Left lobe of liver (tissue), 2 donors: Measurements from ENCODE around the gene VIPR2. TPM values are rescaled to one million over a fixed set of nuclear protein-coding genes. Genes with fewer than 3 reads are reported as not detected.

Experiments
- ATAC-seq: fragments of 200-7000 bp; cut with Tn5 transposase; one replicate; pipeline ENCODE4 v1.9.1; 2020; ENCODE audit warnings: mild to moderate bottlenecking, moderate library complexity
- DNase-seq: peaks from one replicate; pipeline ENCODE4 v3.0.0-alpha.2; 2020; ENCODE audit warnings: low spot score
- total RNA-seq: library from RNA; stranded (reverse); gene quantifications from one replicate; pipeline ENCODE4 v1.2.1, GENCODE V29; 2021
- donor health status: DM: no; HTN: no; CAD: no; lungs with moderate emphysema.
- donor health status: DM: no; HTN: yes; CAD: no.

The VIPR2 gene
- total RNA-seq, 1 donor from 2014 or later = 0.28 TPM

DNA sequence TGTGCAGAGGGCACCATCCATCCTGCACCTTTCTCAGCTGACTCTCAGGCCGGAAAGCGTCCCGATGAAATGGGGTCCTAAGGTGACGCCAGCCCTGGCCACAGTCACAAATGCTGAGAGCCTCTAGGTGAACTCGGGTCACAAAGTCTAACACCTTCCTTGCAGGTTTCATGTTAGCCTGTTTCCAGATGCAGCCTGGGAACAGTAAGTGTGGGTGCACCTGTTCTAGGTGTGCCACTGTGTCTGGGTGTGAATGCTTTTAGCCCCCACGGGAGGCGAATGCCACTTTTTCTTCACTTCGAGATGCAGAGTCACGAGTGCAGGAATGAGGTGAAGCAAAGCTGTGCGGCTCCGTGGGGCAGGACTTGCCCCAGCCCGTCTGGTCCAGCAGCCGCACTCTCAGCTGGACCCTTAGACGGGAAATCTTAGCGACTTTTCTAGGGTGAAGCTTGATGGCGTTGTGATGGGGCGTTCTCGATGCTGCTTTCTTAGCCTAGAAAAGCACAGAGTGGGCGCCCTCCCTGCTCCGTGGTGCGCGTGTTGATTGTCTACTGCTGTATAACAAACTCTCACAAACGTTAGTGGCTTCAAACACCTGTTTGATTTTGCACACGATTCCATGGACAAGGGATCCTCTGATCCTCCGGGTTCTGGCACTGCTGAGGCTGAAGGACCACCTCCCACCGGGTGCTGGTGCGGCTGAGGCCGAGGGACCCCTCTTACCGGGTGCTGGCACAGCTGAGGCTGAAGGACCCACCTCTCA is 13.6 kb upstream of the VIPR2 start:
- DNase-seq (no peak), ATAC-seq (no peak)

DNA sequence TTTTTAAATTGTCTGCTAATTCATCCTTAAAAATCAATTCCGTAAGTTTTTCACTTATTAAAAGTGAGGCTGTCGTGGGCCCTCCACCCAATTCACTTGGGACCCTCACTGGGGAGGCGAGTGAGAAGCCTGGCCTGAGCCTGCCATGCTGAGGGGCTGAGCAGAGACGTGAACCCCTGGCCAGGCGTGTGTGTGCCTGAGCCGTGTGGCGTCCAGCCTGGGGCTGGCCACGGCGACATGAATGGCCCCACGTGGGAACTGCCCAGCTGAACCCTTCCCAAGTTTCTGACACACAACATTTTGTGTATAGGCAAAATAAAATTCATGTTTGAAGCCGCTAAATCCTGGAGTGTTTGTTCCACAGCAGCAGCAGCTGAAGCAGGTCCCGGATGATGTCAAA is 13.0 kb upstream of the VIPR2 start:
- ATAC-seq (no peak), DNase-seq (no peak)

DNA sequence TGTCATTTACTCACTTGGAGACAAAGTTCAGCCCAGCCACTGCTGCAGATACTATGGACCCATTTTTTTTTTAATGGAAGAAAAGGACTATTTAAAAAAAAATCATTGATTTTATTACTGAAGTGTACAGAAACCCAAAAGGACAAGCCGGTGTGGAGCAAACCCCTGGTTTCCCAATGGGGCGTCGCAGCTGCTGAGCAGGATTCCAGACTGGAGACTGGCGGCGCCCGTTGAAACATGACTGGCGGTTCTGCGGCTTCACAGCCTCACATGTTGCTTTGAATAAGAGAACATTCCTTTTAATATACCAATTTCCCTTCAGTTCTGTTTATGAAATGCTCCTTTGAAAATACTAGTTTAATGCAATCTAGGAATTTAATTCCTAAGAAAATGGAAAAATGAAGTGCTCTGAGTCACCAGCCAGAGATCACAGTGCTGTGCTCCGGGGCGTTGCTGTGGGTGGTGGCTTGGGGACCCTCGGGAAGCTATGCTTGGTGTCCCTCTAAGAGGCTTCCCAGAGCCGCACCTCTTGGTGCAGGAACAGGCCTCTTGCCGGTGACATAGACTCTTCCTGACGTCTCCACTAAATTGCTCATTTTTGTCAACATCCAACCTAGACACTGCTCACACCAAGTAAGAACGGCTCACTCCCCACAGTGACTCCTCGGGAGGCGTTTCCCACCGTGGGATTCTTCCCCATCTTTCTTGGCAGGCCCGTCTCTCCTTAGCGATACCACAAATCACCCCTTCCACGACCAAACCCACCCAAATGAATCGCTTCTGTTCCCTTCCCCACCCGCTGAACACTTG is 12.0 kb upstream of the VIPR2 start:
- DNase-seq (no peak), ATAC-seq (no peak)

DNA sequence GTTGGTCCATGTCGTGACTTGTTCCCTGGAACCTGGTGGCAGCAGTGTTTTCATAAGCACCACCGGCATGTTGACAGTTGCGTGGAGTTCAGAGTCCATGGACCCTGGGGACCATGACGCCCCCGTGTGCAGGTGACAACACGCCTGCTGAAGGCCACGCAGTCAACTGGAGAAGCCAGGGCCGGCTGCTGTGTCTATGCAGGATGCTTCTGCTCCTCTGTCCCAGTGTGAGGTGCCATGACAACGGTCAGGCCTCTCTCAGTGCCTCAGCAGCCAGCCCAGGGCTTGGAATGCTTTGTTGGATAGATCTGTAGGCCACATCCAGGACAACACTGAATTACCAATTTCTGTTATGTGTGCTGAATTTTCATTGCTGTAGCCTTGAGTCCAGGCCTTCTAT is 10.7 kb upstream of the VIPR2 start:
- DNase-seq = no peak
- peak; percentile 22 for ATAC-seq

DNA sequence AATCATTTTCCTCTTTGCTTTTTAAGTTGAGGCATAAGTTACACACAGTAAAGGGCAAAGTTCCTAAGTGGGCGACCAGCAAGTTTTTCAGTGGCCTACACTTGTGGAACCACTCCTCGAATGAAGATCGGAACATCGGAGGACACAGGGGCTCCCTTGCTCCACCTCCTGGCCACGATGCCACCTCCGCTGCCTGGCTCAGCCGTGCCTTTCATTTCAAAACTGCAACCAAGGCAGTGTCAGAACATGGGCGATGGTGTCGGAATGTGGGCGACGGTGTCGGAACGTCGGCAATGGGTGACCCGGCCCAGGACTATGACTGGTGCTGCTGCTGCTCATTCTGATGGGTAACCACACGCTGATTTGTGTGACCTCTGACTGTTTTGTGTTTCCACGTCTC is 9.6 kb upstream of the VIPR2 start:
- no peak for ATAC-seq
- DNase-seq = no peak

DNA sequence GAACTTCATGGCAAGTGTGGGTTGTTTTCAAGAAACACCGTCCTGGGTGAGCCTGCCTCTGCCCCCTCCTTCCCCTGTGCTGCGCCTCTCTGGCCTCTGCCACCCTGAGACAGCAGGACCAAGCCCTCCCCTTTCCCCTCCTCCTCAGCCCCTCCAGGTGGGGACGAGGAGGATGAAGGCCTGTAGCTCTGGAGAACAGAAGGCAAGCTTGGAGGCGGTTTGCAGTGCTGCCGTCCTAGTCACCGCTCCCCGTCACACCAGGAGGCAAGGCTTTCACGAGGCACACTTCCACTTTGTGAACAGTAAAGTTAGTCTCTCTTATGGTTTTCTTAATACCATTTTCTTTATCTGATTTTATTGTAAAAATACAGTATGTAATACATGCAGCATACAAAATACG is 8.8 kb upstream of the VIPR2 start:
- no peak for ATAC-seq
- DNase-seq = no peak

DNA sequence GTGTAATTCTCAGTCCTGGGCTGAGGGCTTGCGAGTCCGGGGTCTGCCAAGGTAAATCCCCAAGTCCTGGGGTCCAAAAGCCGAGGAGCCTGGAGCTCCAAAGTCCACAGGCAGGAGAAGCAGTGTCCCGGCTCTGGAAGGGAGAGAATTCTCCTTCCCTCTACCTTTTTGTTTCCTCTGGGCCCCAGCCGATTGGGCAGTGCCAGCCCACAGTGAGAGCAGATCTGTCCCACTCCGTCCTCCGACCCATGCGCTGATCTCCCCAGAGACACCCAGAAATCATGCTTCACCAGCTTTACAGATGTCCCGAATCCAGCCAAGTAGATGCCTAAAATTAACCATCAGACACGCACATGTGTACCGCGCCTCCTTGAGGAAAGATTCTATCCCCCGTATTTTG is 8.1 kb upstream of the VIPR2 start:
- no peak for ATAC-seq
- no peak for DNase-seq

DNA sequence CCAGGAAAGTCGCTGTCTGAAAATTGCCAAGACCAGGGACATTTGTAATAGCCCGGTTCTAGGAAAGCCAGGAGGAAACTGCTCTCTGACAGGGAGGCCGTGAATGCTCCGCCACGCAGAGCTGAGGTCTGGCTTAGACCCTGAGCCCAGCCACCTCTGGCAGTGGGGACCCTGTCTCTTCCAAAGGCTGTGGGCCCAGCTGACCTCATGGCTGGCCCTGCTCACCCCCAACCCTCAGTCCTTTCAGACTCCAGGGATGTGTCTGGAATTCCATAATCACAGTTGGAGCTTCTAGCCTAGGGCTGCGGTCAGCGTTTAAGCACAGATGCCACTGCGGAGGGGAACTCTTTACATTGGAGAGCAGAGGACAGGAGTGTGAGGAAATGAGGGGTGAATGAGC is 6.6 kb upstream of the VIPR2 start:
- DNase-seq (no peak), ATAC-seq (no peak)

DNA sequence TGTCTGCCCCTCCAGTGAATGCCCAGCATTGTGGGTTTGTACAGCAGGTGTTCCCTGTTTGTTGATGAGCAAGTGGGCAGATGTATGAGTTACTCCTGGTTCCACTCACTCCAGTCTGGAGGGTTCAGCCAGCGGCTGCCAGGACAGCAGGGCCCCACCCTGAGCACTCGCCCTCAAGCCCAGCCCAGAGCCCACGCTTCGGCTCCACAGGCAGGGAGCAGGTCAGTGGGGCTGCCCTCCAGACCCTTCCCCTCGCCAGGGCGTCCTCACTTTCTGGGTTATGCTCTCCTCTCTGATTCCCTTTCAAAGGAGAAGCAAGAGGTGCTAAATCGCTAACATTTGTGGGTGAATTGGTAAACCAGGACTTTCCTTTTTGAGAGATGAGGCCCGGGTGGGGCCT is 4.8 kb upstream of the VIPR2 start:
- no peak for DNase-seq
- ATAC-seq = no peak

DNA sequence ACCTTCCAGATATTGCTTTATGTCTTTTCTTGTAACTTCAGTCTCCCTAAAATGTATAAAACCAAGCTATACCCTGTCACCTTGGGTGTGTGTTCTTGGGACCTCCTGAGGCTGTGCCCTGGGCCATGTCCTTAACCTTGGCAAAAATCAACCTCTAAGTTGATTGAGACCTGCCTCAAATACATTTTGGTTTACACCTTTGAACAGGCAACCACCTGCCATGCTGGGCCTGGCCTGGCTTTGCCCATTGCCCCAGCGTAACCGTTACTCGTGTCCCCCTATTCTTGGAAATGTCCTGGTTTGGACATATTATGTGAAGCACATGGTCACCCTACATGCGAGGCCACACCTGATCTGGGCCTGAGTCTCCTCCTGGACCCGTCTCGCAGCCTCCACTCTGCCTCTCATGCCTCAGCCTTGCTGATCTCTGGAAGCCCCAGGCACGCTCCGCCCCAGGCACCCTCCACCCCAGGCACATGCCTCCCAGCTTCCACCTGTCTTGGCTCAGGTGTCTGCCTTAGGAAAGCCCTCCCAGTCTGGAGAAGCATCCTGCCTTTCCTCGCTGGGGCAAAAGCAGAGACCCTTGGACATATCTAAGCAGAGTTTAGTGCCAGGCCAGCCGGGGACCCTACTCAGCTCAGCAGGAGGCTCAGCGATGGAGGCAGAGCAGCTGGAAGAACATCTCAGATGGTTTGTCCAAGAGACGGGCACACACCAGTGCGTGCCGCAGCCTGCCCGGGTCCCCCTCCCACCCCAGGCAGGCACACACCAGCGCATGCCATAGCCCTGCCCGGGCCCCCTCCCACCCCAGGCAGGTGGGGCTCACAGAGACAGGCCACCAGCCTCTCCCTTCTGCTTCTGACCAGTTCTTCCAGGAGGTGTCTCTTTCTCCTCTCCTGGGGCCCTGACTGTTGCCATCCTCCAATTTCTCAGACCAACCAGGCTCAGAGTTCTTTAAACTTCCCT is 4.0 kb upstream of the VIPR2 start:
- no peak for ATAC-seq
- no peak for DNase-seq

DNA sequence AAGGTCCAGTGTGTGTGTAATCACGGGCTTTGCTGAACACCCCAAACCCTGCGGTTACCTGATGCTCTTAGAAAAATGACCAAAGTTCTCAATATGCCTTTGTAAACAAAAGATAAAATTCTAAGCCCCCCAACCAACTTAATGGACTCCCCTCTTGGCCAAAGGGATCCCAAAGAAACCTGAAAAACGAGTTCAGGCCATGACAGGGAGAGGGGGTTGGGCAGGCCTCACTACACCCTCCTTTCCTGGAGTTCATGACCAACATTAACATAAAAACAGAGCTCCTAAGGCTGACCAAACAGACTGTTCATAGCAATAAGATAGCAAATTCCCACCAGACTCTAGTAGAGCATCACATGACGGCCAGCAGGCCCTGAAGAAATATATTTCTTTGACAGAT is 3.0 kb upstream of the VIPR2 start:
- ATAC-seq (no peak), DNase-seq (no peak)

DNA sequence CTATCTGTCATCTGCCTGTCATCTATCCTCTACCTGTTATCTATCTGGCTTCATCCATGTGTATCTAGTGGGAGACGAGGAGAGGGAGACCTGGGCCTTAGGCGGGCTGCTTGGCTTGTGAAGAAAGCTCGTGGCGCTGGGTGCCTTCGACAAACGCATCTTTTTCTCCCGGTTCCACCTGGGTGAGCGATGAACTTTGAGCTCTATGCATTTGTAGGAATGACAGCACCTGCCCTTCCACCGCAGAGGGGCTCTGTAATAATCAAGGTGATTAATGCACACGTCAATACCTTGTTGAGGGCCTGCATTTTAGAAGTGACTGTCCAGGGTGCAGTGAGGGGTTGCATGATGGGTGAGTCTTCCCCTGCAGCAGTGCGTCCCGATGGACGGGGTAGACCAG is 2.6 kb upstream of the VIPR2 start:
- DNase-seq = no peak
- ATAC-seq = no peak

DNA sequence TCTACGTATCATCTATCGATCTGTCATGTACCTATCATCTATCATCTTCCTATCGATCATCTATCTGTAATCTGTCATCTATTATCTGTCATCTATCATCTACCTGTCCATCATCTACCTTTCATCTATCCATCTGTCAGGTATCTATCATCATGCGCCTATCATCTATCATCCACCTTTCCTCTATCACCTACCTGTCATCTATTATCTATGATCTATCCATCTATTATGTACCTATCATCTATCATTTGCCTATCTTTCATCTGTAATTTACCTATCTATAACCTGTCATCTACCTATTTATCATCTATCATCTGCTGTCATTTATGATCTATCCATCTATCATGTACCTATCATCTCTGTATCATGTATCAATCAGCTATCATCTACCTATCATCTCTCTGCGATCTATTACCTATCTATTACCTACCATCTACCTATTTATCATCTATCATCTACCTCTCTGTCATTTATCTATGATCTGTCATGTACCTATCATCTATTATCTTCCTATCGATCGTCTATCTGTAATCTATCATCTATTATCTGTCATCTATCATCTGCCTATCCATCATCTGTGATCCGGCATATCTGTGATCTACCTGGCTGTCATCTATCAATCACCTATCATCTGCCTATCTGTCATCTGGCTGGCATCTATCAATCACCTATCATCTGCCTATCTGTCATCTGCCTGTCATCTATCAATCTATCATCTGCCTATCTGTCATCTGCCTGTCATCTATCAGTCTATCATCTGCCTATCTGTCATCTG is 1.6 kb upstream of the VIPR2 start:
- DNase-seq = no peak
- no peak for ATAC-seq

DNA sequence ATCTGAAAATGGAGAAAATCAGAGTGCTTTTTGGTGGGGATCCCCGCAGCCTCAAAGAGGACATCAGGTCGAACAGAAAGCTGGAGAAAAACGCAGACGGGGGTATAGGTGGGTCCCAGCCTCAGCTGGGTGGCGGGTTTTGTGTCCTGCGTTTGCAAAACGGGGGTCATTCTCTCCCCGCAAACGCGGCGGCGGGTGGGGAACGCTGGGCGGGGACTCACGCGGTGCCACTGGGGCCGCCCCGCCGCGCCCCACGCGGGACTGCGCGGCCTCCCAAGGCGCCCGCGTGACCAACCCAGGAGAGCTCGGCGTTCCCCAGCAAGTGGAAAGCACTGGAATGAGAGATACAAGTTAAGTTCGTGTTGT is 806 bp upstream of the VIPR2 start:
- no peak for ATAC-seq

DNA sequence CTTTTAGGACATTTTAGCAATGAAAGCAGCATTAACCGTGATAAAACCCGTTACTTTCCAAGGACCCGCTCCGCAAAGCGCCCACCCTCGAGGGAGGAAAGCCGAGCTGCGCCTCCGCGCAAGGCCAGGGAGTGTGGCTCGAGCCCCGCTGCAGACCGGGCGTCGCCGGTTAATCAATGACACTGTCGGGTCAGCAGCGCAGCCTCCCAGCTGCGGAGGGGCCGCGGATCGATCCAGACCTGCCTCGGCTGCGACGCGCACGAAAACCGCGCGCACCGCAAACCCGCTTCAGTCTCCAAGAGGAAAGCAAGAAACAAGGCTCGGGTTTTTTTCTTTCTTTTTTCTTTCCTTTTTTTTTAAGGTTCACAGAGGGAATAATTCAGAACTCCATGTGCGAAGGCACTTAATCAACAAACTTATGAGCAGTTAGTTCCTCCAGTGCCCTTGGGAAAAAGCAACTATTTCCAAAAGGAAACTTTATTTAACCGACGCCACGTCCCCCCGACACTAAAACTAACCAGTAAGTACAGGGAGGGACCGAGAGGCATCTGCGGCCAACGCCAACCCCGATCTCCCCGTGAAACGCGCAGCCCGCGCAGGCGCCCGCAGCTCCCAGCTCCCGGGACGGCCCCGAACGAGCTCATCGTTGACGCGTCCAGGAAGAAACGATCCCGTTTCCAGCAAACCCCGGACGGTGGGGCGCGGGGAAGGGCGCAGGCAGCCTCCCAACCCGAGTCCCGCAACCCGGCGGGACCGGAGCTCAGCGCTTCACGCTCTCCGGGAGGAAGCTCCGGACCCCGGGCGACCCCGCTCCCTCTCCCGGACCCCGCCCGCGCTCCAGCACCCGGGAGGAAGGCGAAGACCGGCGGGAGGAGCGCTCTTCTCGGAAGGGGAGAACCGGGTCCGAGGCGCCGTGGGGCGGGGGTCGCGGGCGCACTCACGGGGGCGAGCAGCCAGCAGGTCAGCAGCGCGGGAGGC is 598 bp downstream of the VIPR2 start:
- DNase-seq (no peak), ATAC-seq (peak; percentile 39)

More for the DNA sequence above, 806 bp upstream of the VIPR2 start:
- DNase-seq = no peak

DNA sequence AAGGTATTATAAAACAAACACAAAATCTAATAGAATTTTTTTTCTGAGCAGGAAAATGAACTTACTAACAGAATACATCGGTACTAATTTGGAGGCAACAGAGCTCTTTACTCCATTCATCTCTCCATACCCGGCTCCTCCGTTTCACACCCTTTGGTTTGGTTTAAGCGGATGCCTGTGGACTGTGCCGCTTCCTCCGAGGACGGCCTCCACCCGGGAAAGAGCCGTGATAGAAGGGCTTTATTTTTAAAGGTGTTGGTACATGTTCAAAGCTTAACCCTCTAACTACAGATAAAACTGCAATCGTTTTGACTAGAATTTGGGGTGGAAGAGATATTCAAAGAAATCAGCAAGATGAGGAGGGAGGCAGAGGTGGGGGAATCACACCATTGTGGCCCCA is 1.9 kb downstream of the VIPR2 start:
- DNase-seq = no peak
- ATAC-seq = no peak

DNA sequence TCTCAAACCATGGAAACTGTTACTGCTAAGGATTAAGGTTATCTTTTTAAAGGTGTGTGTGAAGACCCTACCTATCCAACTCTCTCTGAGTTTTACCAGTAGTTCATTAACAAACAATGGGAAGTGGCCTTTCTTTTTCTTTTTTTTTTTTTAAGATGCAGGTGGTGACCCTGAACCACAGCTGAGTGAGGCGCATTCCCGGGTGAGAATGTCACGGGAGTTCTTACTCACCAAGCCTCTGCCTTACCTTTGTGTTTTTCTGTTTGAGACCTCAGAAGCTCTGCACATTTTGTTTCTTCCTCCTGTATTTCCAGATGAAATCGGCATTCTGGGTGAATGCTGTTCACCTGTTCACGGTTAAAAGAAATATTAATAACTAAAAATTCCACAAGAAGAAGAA is 2.5 kb downstream of the VIPR2 start:
- DNase-seq = no peak
- no peak for ATAC-seq

DNA sequence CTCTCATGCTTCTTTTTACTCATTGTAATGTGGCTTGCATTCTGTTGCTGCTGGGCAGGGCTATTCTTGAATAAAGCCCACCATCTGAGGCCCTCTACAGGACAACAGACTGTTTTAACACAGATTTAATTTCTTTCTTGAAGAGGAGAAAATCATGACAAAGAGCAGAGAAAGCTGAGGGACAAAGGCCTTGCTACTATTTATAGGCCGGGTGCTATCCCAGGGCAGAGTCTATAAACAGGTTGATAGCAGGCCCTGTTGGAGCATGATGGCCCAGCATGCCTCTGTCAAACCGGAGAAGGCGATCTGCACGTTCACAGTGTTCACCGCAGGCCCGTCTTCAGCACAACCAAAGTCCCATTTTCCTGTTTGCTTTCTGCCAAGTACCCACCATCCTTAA is 3.0 kb downstream of the VIPR2 start:
- DNase-seq (no peak), ATAC-seq (peak; percentile 52)

DNA sequence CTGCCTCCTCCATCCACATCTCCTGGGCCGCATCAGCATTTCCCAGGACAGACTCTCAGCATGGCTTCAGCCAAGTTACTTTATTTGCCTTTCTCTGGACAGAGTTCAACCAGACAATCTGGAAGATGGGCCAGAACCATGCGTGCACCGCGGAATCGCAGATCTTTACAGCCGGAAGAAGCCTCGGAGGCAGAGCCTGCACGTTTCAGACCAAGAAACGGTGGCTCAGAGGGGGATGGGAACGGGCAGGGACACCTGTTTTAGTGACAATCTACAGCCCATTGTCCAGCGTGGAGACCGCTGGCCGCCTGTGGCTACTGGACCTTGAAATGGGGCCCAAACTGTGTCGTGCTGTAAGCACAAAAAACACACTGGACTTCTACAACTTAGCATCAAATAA is 3.5 kb downstream of the VIPR2 start:
- ATAC-seq (no peak), DNase-seq (no peak)
